Activated CD4-positive, alpha-beta T cell treated with anti-CD3 and anti-CD28 coated beads for 48 hours (primary cell): ENCODE data around the gene ABITRAM.
"Not testable (repeated sequence)": the region's sequence is repeated elsewhere in the genome, so short reads cannot be mapped to it uniquely, and the experiment has no call there.

Experiments
- DNase-seq: peaks from one replicate; pipeline ENCODE4 v3.0.0-alpha.2; 2020

The ABITRAM gene

GRCh38 chr9:108933231-108933717, 926 bp upstream of the ABITRAM start:
- no peak for DNase-seq

GRCh38 chr9:108933718-108934322, 380 bp upstream of the ABITRAM start, which contains the start of gene ELP1:
Gene ELP1 (minus strand): TSS chr9:108934124. CDS start chr9:108931146, 2,978 bp downstream.
- peak; percentile 94 for DNase-seq

- DNase-seq = no peak
Observed at GRCh38 chr9:108937561-108938305, 3.5 kb downstream of the ABITRAM start.

GRCh38 chr9:108939975-108940374, 5.8 kb downstream of the ABITRAM start:
- no peak for DNase-seq

GRCh38 chr9:108950168-108950567, 16.0 kb downstream of the ABITRAM start:
- DNase-seq = no peak

GRCh38 chr9:108951578-108951977, 17.4 kb downstream of the ABITRAM start:
- DNase-seq = no peak

GRCh38 chr9:108953983-108954574, 19.9 kb downstream of the ABITRAM start:
- no peak for DNase-seq

- DNase-seq = no peak
Observed at GRCh38 chr9:108956022-108956630, 21.9 kb downstream of the ABITRAM start.

GRCh38 chr9:108956631-108957026, 22.4 kb downstream of the ABITRAM start:
- no peak for DNase-seq

- DNase-seq = no peak
Observed at GRCh38 chr9:108960331-108960730, 26.1 kb downstream of the ABITRAM start.

- no peak for DNase-seq
Observed at GRCh38 chr9:108961151-108961550, 27.0 kb downstream of the ABITRAM start.

GRCh38 chr9:108963459-108964143, 29.4 kb downstream of the ABITRAM start:
- no peak for DNase-seq

- DNase-seq = no peak
Observed at GRCh38 chr9:108967916-108968315, 33.7 kb downstream of the ABITRAM start.

- not testable (repeated sequence) for DNase-seq
Observed at GRCh38 chr9:108971392-108971791, 37.2 kb downstream of the ABITRAM start.

- no peak for DNase-seq
Observed at GRCh38 chr9:108972186-108972585, 38.0 kb downstream of the ABITRAM start.

GRCh38 chr9:108972626-108973209, 38.5 kb downstream of the ABITRAM start:
- DNase-seq = no peak

GRCh38 chr9:108973895-108974294, 39.7 kb downstream of the ABITRAM start:
- DNase-seq = no peak

GRCh38 chr9:108978205-108978604, 44.0 kb downstream of the ABITRAM start:
- no peak for DNase-seq

GRCh38 chr9:108980893-108981292, 46.7 kb downstream of the ABITRAM start:
- no peak for DNase-seq

- no peak for DNase-seq
Observed at GRCh38 chr9:108983885-108984284, 49.7 kb downstream of the ABITRAM start.
